IMR-90 (cell line): ENCODE measurements around the gene HECTD2.
A peak's percentile ranks its signal among the peaks of the same experiment; 100 is the strongest.

Experiments used
- POLR2A ChIP-seq: IDR thresholded peaks from 2 replicates; pipeline ENCODE4 v1.6.1; 2012; ENCODE audit warnings: mild to moderate bottlenecking, low read depth, low read length
- SMC3 ChIP-seq: fragments of 150-350 bp; IDR thresholded peaks from 2 replicates; pipeline ENCODE4 v1.6.1; 2016; ENCODE audit warnings: low read depth, mild to moderate bottlenecking, antibody characterized with exemption, low read length, moderate library complexity
- USF2 ChIP-seq: fragments of 150-350 bp; IDR thresholded peaks from 2 replicates; pipeline ENCODE4 v1.6.1; 2017; ENCODE audit warnings: mild to moderate bottlenecking, antibody characterized with exemption, low read length, low read depth
- TF ChIP-seq, protein P1 (sequence below): conservative IDR thresholded peaks from 2 replicates; pipeline ENCODE4 v1.5.1; 2012; ENCODE audit warnings: mild to moderate bottlenecking, low read depth, low read length, improper control_type of control experiment

- TF ChIP-seq, protein P1, sequence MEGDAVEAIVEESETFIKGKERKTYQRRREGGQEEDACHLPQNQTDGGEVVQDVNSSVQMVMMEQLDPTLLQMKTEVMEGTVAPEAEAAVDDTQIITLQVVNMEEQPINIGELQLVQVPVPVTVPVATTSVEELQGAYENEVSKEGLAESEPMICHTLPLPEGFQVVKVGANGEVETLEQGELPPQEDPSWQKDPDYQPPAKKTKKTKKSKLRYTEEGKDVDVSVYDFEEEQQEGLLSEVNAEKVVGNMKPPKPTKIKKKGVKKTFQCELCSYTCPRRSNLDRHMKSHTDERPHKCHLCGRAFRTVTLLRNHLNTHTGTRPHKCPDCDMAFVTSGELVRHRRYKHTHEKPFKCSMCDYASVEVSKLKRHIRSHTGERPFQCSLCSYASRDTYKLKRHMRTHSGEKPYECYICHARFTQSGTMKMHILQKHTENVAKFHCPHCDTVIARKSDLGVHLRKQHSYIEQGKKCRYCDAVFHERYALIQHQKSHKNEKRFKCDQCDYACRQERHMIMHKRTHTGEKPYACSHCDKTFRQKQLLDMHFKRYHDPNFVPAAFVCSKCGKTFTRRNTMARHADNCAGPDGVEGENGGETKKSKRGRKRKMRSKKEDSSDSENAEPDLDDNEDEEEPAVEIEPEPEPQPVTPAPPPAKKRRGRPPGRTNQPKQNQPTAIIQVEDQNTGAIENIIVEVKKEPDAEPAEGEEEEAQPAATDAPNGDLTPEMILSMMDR = peak; percentile 57
- no peak for TF ChIP-seq POLR2A
- TF ChIP-seq USF2 = no peak
- peak; percentile 47; the same call in 1 of the 2 replicates for TF ChIP-seq SMC3
Observed at GRCh38 chr10:91493313-91493712, 83.2 kb downstream of the HECTD2 start.
